Gastrocnemius medialis (tissue), 4 donors: ENCODE results near the gene MRPS10.

Experiments
- POLR2A ChIP-seq, 2 donors: fragments of 450-650 bp; IDR thresholded peaks; one replicate each; pipeline ENCODE4 v1.6.1; 2017; ENCODE audit warnings: antibody characterized with exemption in 2 of 2, mild to moderate bottlenecking in 2 of 2, moderate library complexity in 2 of 2
- TF ChIP-seq, protein P1 (sequence below), 5 experiments: fragments of 450-650 bp in 3 of 5; fragments of 200-600 bp in 2 of 5; sonication (generic) in 2 of 5; IDR thresholded peaks in 4 of 5; conservative IDR thresholded peaks in 1 of 5; 1 replicate in 4 of 5; 2 replicates in 1 of 5; pipeline ENCODE4 v1.5.1; 2016 to 2019; ENCODE audit warnings: antibody characterized with exemption in 5 of 5, mild to moderate bottlenecking in 3 of 5, moderate library complexity in 3 of 5

DNA sequence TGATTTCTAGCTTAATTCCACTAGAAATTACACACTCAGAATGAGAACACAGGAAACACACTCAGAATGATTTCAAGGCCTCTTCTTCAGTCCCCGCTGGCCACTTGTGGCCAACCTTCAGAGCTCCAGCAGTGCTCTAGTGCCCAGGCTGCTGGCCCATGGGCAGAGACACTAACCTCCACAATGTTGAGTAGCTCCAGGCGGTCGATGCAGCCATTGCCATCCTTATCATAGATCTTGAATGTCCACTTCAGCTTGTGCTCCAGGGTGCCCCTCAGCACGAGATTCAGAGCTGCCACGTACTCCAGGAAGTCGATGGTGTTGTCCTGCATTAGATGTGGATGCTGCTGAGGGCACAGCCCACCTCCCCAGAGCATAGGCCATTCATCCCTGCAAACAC, 29.3 kb downstream of the MRPS10 start:
- TF ChIP-seq, protein P1, sequence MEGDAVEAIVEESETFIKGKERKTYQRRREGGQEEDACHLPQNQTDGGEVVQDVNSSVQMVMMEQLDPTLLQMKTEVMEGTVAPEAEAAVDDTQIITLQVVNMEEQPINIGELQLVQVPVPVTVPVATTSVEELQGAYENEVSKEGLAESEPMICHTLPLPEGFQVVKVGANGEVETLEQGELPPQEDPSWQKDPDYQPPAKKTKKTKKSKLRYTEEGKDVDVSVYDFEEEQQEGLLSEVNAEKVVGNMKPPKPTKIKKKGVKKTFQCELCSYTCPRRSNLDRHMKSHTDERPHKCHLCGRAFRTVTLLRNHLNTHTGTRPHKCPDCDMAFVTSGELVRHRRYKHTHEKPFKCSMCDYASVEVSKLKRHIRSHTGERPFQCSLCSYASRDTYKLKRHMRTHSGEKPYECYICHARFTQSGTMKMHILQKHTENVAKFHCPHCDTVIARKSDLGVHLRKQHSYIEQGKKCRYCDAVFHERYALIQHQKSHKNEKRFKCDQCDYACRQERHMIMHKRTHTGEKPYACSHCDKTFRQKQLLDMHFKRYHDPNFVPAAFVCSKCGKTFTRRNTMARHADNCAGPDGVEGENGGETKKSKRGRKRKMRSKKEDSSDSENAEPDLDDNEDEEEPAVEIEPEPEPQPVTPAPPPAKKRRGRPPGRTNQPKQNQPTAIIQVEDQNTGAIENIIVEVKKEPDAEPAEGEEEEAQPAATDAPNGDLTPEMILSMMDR (IDR thresholded peaks at IDR 0.05 in 4 of 5, conservative IDR thresholded peaks at IDR 0.05 in 1 of 5), result no peak
- TF ChIP-seq POLR2A (IDR thresholded peaks at IDR 0.05), result no peak
